ENCODE results near the gene MT4. TPM values are rescaled to one million over a fixed set of nuclear protein-coding genes. Genes with fewer than 3 reads are reported as not detected.

The MT4 gene
- total and polyA plus RNA-seq, 11 donors = not detected

GRCh38 chr16:56558024-56558747 lies 6.7 kb upstream of the MT4 start:
- DNase-seq (no peak), ATAC-seq (no peak)
- Histone ChIP-seq H3K27me3 (peaks cover 0 to 10% (median 0%) of the 10 kb centered on the region in 9 donors), H3K36me3 (no peaks in the 10 kb centered on the region), H3K4me1 (no peaks in the 10 kb centered on the region), H3K4me3 (no peak overlapping the region), H3K27ac (no peak overlapping the region), H3K9me3 (no peaks in the 10 kb centered on the region)
- intact Hi-C loops (cut with DNase I) = no loop called here
- no peak for TF ChIP-seq POLR2A (IDR thresholded peaks at IDR 0.05)
- 64 to 75% (median 73%) methylated on average over 8 of the region's 8 CpGs for WGBS, 4 donors

GRCh38 chr16:56559109-56559508 lies 5.8 kb upstream of the MT4 start:
- Histone ChIP-seq H3K4me1 (no peaks in the 10 kb centered on the region), H3K27me3 (peaks cover 0 to 10% (median 0%) of the 10 kb centered on the region in 9 donors), H3K27ac (no peak overlapping the region), H3K9me3 (no peaks in the 10 kb centered on the region), H3K4me3 (no peak overlapping the region), H3K36me3 (no peaks in the 10 kb centered on the region)
- intact Hi-C loops (cut with DNase I) = no loop called here
- WGBS, 4 donors = 87 to 89% (median 88%) methylated on average over 4 of the region's 4 CpGs
- ATAC-seq = no peak
- DNase-seq = no peak
- TF ChIP-seq POLR2A (IDR thresholded peaks at IDR 0.05) = no peak
- TF ChIP-seq CTCF (IDR thresholded peaks at IDR 0.05) = no peak

GRCh38 chr16:56560447-56560846 lies 4.4 kb upstream of the MT4 start:
- Histone ChIP-seq H3K4me3 (no peak overlapping the region), H3K36me3 (no peaks in the 10 kb centered on the region), H3K27me3 (peaks cover 0 to 15% (median 0%) of the 10 kb centered on the region in 9 donors), H3K9me3 (no peaks in the 10 kb centered on the region), H3K4me1 (no peaks in the 10 kb centered on the region), H3K27ac (no peak overlapping the region)
- intact Hi-C loops (cut with DNase I) = no loop called here
- no peak for DNase-seq
- no peak for ATAC-seq
- TF ChIP-seq POLR2A (IDR thresholded peaks at IDR 0.05) (no peak), CTCF (IDR thresholded peaks at IDR 0.05) (no peak)
- 33 to 79% (median 54%) methylated on average over 1 of the region's 1 CpG for WGBS, 4 donors

GRCh38 chr16:56561126-56561525 lies 3.7 kb upstream of the MT4 start:
- DNase-seq (no peak), ATAC-seq (no peak)
- no peaks in the 10 kb centered on the region for H3K4me1 ChIP-seq
- no peak overlapping the region for H3K27ac ChIP-seq
- WGBS, 4 donors = 68 to 91% (median 77%) methylated on average over 1 of the region's 1 CpG
- H3K36me3 ChIP-seq = no peaks in the 10 kb centered on the region
- no peak overlapping the region for H3K4me3 ChIP-seq
- TF ChIP-seq POLR2A (IDR thresholded peaks at IDR 0.05) (no peak), CTCF (IDR thresholded peaks at IDR 0.05) (no peak)
- H3K27me3 ChIP-seq = peaks cover 0 to 16% (median 0%) of the 10 kb centered on the region in 9 donors
- no peaks in the 10 kb centered on the region for H3K9me3 ChIP-seq
- intact Hi-C loops (cut with DNase I) = no loop called here

- 92 to 100% (median 97%) methylated on average over 1 of the region's 1 CpG for WGBS, 4 donors
- Histone ChIP-seq H3K27ac (no peak overlapping the region), H3K4me3 (no peak overlapping the region), H3K27me3 (peaks cover 0 to 12% (median 0%) of the 10 kb centered on the region in 9 donors), H3K9me3 (peaks cover 0 to 10% (median 0%) of the 10 kb centered on the region in 12 donors), H3K36me3 (no peaks in the 10 kb centered on the region), H3K4me1 (no peaks in the 10 kb centered on the region)
- DNase-seq (no peak), ATAC-seq (no peak)
- no peak for TF ChIP-seq CTCF (IDR thresholded peaks at IDR 0.05)
- TF ChIP-seq POLR2A (IDR thresholded peaks at IDR 0.05) = no peak
- intact Hi-C loops (cut with DNase I) = no loop called here
Observed at GRCh38 chr16:56569971-56570370, 5.1 kb downstream of the MT4 start.

Data from heart left ventricle (tissue), 16 donors.